ENCODE data around the gene SLC12A7.

The SLC12A7 gene

DNA sequence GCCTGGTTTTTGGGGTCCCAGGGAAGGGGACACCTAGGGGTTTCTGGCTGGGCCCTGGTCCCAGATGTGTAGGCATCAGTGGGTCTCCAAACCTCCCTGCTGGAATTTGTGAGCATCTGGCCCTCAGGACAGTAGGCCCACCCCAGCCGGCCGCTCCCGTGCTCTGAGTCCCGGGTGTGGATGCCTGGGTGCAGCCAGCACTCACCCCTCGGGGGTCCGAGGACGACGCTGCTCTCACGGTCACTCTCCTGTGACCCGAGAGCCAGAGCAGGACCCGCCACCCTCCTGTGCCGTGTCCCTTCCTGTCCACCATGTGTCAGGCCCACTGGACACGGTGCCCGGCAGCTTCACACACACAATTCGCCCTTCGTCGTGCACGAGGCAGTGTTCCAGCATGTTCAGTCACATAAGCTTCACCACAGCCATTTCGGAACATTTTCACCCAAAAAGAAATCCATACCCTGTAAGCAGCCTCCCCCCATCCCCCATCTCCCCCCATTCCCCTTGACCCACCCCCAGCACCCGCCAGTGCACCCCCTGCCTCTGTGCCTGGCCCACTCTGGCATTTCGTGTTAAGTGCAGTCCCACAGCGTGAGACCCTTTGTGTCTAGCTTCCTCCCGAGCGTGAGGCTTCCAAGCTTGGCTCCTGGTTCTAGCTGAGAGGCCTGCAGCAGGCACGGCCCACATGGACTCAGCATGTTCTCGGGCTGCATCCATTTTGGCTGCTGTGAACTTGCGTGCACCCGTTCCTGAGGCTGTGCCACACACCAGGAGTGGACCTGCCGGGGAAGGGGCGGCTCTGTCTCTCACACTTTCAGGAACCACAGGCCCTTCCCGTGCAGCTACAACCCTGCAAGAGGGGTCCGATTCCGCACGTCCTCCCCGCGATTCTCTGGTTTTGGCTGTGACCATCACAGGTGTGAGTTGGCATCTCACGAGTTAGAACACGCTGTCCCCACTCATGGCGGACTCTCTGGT is 62.7 kb downstream of the SLC12A7 start:
- TF ChIP-seq, protein P1, sequence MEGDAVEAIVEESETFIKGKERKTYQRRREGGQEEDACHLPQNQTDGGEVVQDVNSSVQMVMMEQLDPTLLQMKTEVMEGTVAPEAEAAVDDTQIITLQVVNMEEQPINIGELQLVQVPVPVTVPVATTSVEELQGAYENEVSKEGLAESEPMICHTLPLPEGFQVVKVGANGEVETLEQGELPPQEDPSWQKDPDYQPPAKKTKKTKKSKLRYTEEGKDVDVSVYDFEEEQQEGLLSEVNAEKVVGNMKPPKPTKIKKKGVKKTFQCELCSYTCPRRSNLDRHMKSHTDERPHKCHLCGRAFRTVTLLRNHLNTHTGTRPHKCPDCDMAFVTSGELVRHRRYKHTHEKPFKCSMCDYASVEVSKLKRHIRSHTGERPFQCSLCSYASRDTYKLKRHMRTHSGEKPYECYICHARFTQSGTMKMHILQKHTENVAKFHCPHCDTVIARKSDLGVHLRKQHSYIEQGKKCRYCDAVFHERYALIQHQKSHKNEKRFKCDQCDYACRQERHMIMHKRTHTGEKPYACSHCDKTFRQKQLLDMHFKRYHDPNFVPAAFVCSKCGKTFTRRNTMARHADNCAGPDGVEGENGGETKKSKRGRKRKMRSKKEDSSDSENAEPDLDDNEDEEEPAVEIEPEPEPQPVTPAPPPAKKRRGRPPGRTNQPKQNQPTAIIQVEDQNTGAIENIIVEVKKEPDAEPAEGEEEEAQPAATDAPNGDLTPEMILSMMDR (conservative IDR thresholded peaks at IDR 0.05; ENCODE audit: low read length) = no peak
- DNase-seq (ENCODE audit: low read depth) = no peak

GRCh38 chr5:1048162-1048721 is 63.6 kb downstream of the SLC12A7 start:
- DNase-seq (ENCODE audit: low read depth) = no peak
- H3K4me3 ChIP-seq (ENCODE audit: low read length) = no peak overlapping the region
- TF ChIP-seq, protein P1 (conservative IDR thresholded peaks at IDR 0.05; ENCODE audit: low read length) = no peak

More for the DNA sequence above, 62.7 kb downstream of the SLC12A7 start:
- no peak overlapping the region for H3K4me3 ChIP-seq (ENCODE audit: low read length)

- no peak overlapping the region for H3K4me3 ChIP-seq (ENCODE audit: low read length)
- TF ChIP-seq, protein P1 (conservative IDR thresholded peaks at IDR 0.05; ENCODE audit: low read length) = no peak
- no peak for DNase-seq (ENCODE audit: low read depth)
Observed at GRCh38 chr5:1047332-1047965, 64.4 kb downstream of the SLC12A7 start.

DNA sequence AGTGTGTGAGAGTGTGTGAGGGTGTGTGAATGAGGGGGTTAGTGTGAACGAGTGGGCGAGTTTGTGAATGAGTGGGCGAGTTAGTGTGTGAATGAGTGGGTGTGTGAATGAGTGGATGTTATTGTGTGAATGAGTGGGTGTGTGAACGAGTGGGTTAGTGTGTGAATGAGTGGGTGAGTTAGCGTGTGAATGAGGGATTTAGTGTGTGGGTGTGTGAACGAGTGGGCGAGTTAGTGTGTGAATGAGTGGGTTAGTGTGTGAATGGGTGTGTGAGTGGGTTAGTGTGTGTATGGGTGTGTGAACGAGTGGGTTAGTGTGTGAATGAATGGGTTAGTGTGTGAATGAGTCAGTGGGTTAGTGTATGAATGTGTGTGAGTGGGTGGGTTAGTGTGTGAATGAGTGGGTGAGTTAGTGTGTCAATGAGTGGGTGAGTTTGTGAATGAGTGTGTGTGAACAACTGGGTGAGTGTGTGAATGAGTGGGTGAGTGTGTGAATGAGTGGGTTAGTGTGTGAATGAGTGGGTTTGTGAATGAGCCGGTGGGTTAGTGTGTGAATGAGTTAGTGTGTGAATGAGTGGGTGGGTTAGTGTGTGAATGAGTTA is 65.8 kb downstream of the SLC12A7 start:
- TF ChIP-seq, protein P1 (conservative IDR thresholded peaks at IDR 0.05; ENCODE audit: low read length) = no peak
- no peak overlapping the region for H3K4me3 ChIP-seq (ENCODE audit: low read length)
- DNase-seq (ENCODE audit: low read depth) = no peak

DNA sequence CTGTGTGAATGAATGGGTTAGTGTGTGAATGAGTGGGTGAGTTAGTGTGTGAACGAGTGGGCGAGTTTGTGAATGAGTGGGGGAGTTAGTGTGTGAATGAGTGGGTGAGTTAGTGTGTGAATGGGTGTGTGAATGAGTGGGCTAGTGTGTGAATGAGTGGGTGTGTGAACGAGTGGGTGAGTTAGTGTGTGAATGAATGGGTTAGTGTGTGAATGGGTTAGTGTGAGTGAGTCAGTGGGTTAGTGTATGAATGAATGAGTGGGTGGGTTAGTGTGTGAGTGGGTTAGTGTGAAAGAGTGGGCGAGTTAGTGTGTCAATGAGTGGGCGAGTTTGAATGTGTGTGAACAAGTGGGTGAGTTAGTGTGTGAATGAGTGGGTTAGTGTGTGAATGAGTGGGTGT is 67.7 kb downstream of the SLC12A7 start:
- H3K4me3 ChIP-seq (ENCODE audit: low read length) = no peak overlapping the region
- TF ChIP-seq, protein P1 (conservative IDR thresholded peaks at IDR 0.05; ENCODE audit: low read length) = no peak
- no peak for DNase-seq (ENCODE audit: low read depth)

DNA sequence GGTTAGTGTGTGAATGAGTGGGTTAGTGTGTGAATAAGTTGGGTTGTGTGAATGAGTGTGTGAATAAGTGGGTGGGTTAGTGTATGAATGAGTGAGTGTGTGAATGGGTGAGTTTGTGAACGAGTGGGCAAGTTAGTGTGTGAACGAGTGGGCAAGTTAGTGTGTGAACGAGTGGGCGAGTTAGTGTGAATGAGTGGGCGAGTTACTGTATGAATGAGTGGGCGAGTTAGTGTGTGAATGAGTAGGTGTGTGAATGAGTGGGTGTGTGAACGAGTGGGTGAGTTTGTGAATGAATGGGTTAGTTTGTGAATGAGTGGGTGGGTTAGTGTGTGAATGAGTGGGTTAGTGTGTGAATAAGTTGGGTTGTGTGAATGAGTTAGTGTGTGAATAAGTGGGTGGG is 68.5 kb downstream of the SLC12A7 start:
- no peak for DNase-seq (ENCODE audit: low read depth)
- TF ChIP-seq, protein P1 (conservative IDR thresholded peaks at IDR 0.05; ENCODE audit: low read length) = no peak
- H3K4me3 ChIP-seq (ENCODE audit: low read length) = no peak overlapping the region
